GM19372 (cell line): ENCODE measurements around the gene SLCO1B3.

Source experiments
- ATAC-seq: cut with Tn5 transposase; IDR thresholded peaks from one replicate; pipeline ENCODE4 v1.9.1; 2021; ENCODE audit warnings: mild to moderate bottlenecking, low read depth, moderate library complexity; ENCODE audit not compliant: unreplicated experiment

Gene SLCO1B3

DNA sequence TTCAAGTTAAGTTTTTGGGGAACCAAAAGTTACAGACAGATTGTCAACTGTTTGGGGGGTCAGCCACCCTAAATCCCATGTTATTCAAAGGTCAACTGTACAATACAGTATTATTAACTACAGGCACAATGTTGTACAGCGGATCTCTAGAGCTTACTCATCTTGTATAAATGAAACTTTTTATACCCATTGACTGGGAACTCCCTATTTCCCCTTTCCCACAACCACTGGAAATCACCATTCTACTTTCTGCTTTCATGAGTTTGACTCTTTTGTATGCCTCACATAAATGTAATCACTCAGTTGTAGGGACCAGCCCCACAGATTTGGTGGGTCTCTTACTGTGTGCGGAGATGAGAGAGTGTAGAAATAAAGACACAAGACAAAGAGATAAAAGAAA lies 57.8 kb downstream of the SLCO1B3 start:
- ATAC-seq: peak; percentile 52

DNA sequence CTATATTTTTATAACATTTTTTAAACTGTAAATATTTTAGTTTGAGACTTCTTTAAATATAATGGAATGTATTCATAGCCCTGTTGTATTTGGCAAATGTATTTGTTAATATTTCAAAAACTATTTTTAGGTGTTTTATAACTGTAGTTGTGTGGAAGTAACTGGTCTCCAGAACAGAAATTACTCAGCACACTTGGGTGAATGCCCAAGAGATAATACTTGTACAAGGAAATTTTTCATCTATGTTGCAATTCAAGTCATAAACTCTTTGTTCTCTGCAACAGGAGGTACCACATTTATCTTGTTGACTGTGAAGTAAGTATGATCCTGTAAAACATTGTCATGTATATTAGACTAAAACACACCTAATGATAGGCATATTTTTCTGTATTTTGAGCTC lies 72.8 kb downstream of the SLCO1B3 start:
- no peak for ATAC-seq

DNA sequence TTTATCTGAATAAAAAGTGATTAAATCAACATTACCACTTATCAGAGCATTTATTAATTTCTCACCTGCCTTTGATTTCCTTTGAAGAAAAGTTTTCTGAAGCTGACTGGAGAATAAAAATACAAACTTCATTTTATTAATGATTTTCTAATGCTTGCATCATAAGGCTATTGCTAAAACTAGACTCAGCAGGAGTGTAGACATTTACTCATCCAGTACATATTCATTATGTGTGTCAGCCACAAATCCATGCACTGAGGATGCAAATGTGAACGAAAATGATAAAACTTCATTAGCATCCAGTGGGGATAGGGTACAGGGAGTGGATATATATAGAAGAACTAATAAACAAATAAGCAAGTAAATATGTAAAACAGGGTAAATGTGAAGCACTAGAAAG lies 74.6 kb downstream of the SLCO1B3 start:
- ATAC-seq: no peak

GRCh38 chr12:20885552-20885951 lies 75.0 kb downstream of the SLCO1B3 start:
- no peak for ATAC-seq

DNA sequence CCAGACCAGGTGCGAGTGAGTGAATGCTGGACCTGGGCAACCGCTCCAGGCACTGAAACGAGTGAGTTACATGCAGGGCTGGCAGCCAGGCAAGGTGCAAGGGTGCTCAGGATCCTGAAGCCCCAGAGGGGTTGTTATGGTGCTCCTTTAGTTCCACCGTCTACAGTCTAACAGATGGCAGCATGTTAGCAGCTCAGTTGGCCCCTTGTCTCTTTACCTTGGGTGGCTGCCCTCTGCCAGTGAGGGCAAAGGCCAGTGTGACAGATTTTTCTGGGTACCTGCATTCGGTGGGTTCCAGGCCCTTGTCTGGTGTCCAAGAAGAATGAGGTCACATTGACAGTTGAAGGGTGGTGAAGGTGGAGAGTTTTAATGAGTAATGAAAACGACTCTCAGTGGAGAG lies 106.8 kb downstream of the SLCO1B3 start:
- ATAC-seq: no peak

DNA sequence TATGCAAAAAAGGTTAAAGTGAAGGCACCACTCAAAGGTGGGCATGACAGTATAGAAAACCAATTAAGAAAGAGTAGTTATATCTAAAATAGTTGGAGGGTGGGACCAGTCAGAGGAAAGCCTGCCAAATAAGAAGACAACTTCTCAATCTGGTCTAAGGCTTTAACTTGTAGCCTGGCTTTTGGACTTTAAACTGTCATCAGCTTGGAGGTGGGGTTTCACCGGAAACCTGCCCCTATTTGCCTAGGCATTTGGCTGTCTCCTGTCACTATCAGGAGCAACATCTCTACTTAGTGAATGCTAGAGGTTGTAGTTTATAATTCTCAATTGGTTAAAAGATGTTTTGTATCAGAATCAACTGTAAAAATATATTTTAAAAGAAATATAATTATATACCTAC lies 107.3 kb downstream of the SLCO1B3 start:
- no peak for ATAC-seq

GRCh38 chr12:20931894-20932293 lies 121.4 kb downstream of the SLCO1B3 start:
- no peak for ATAC-seq

GRCh38 chr12:20946732-20947131 lies 136.2 kb downstream of the SLCO1B3 start:
- ATAC-seq: no peak

- ATAC-seq: no peak
Observed at GRCh38 chr12:20950248-20950647, 139.7 kb downstream of the SLCO1B3 start.

- ATAC-seq: no peak
Observed at GRCh38 chr12:20963303-20963702, 152.8 kb downstream of the SLCO1B3 start.

DNA sequence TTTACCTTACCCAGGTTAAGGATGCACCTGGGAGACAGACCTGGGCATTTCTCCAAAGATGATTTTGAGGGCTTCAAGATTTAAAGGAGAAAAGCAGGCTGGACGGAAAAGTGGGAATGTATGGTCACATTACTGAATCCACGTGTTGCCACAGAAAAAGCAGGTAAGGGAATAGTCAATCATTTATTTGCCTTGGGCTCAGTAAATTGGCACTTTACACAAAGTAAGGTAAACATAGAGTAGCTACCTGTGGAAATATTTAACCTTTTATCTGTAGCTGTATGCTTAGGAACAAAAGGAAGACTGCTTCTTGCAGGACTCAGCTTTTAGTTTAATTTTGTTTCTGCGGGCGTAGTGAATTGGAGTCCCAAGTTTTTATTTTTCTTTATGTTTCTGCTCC lies 153.3 kb downstream of the SLCO1B3 start:
- ATAC-seq: no peak
